Forelimb muscle (tissue), 1 donor: Measurements from ENCODE around the gene SRRM4. TPM values are rescaled to one million over a fixed set of nuclear protein-coding genes. Genes with fewer than 3 reads are reported as not detected.
"Not testable (repeated sequence)": the region's sequence is repeated elsewhere in the genome, so short reads cannot be mapped to it uniquely, and the experiment has no call there.

Experiments
- DNase-seq: peaks from one replicate; pipeline ENCODE4 v3.0.0-alpha.2; 2013; ENCODE audit warnings: low read depth
- polyA plus RNA-seq: library from polyadenylated mRNA; unstranded; fragments of 120-200 nt; gene quantifications from one replicate; pipeline ENCODE4 v1.2.1, GENCODE V29; 2013; ENCODE audit not compliant: insufficient read length

SRRM4 gene
- 0.22 TPM for polyA plus RNA-seq

- DNase-seq: no peak
These were observed at the start of gene SRRM4 for GRCh38 chr12:118981285-118982211. SRRM4 (plus strand) TSS chr12:118981541; CDS start chr12:118981883, 342 bp downstream.

- no peak for DNase-seq
These were observed 35.1 kb upstream of the SRRM4 start for GRCh38 chr12:118946256-118946655.

- no peak for DNase-seq
These were observed 22.8 kb upstream of the SRRM4 start for GRCh38 chr12:118958520-118958919.

- DNase-seq: no peak
These were observed 22.0 kb upstream of the SRRM4 start for GRCh38 chr12:118959348-118959747.

- DNase-seq: no peak
These were observed 21.3 kb upstream of the SRRM4 start for GRCh38 chr12:118959985-118960560.

GRCh38 chr12:118960865-118961264, 20.5 kb upstream of the SRRM4 start:
- no peak for DNase-seq

- DNase-seq: no peak
These were observed 16.4 kb upstream of the SRRM4 start for GRCh38 chr12:118964988-118965387.

GRCh38 chr12:118970856-118971255, 10.5 kb upstream of the SRRM4 start:
- no peak for DNase-seq

- DNase-seq: no peak
These were observed 8.4 kb upstream of the SRRM4 start for GRCh38 chr12:118972982-118973381.

GRCh38 chr12:118979763-118980406, 1.5 kb upstream of the SRRM4 start:
- DNase-seq: peak; percentile 2

- no peak for DNase-seq
These were observed 830 bp upstream of the SRRM4 start for GRCh38 chr12:118980407-118981014.

GRCh38 chr12:118982302-118982701, 961 bp downstream of the SRRM4 start:
- no peak for DNase-seq

GRCh38 chr12:118982984-118983761, 1.8 kb downstream of the SRRM4 start:
- DNase-seq: no peak

- no peak for DNase-seq
These were observed 3.0 kb downstream of the SRRM4 start for GRCh38 chr12:118984161-118984943.

- DNase-seq: no peak
These were observed 4.7 kb downstream of the SRRM4 start for GRCh38 chr12:118986050-118986449.

GRCh38 chr12:118999107-118999506, 17.8 kb downstream of the SRRM4 start:
- no peak for DNase-seq

GRCh38 chr12:119005085-119005484, 23.7 kb downstream of the SRRM4 start:
- no peak for DNase-seq

GRCh38 chr12:119005913-119006312, 24.6 kb downstream of the SRRM4 start:
- DNase-seq: no peak

- no peak for DNase-seq
These were observed 25.4 kb downstream of the SRRM4 start for GRCh38 chr12:119006746-119007145.

GRCh38 chr12:119008273-119008672, 26.9 kb downstream of the SRRM4 start:
- not testable (repeated sequence) for DNase-seq
